ENCODE data around the gene SUSD4. TPM values are rescaled to one million over a fixed set of nuclear protein-coding genes. Genes with fewer than 3 reads are reported as not detected.

SUSD4 gene
- total RNA-seq, 1 donor from 2014 or later: 3.5 TPM

GRCh38 chr1:223338811-223339746 lies 24.9 kb downstream of the SUSD4 start:
- H3K4me3 ChIP-seq: no peak overlapping the region
- DNase-seq (ENCODE audit: low spot score): no peak
- no peaks in the 10 kb centered on the region for H3K27me3 ChIP-seq
- peak overlapping the region; percentile 57 for H3K27ac Mint-ChIP-seq
- H3K27me3 Mint-ChIP-seq (ENCODE audit: insufficient read depth, low read depth): peaks cover 2% of the 10 kb centered on the region
- no peaks in the 10 kb centered on the region for H4K20me1 ChIP-seq (ENCODE audit: low read depth)
- no peaks in the 10 kb centered on the region for H3K9me3 Mint-ChIP-seq
- no peak overlapping the region for H3K4me2 ChIP-seq
- no peak overlapping the region for H2AFZ ChIP-seq (replicated peaks)
- TF ChIP-seq CTCF (IDR thresholded peaks at IDR 0.05) (no peak), EZH2 (IDR thresholded peaks at IDR 0.05) (no peak), EZH2phosphoT487 (IDR thresholded peaks at IDR 0.05) (no peak)
- H3K4me1 Mint-ChIP-seq: peaks cover 8% of the 10 kb centered on the region
- H3K36me3 Mint-ChIP-seq: no peaks in the 10 kb centered on the region
- no peak overlapping the region for H3K4me3 Mint-ChIP-seq
- no peak overlapping the region for H3K9ac ChIP-seq
- H3K79me2 ChIP-seq (ENCODE audit: low read depth): no peaks in the 10 kb centered on the region
- no peak overlapping the region for H3K27ac ChIP-seq
- no peaks in the 10 kb centered on the region for H3K36me3 ChIP-seq
- no peaks in the 10 kb centered on the region for H3K9me3 ChIP-seq (ENCODE audit: low read depth)
- peaks cover 28% of the 10 kb centered on the region for H3K4me1 ChIP-seq
- peaks cover 9% of the 10 kb centered on the region for H3F3A ChIP-seq (ENCODE audit: low read depth)

GRCh38 chr1:223337174-223337869 lies 26.7 kb downstream of the SUSD4 start:
- no peaks in the 10 kb centered on the region for H3K36me3 ChIP-seq
- H3K4me1 ChIP-seq: peaks cover 28% of the 10 kb centered on the region

GRCh38 chr1:223334156-223334555 lies 29.8 kb downstream of the SUSD4 start:
- Histone ChIP-seq H3K9me3 (ENCODE audit: low read depth) (no peaks in the 10 kb centered on the region), H3K79me2 (ENCODE audit: low read depth) (no peaks in the 10 kb centered on the region), H3F3A (ENCODE audit: low read depth) (no peaks in the 10 kb centered on the region), H2AFZ (replicated peaks) (no peak overlapping the region), H3K27ac (no peak overlapping the region), H4K20me1 (ENCODE audit: low read depth) (no peaks in the 10 kb centered on the region), H3K36me3 (no peaks in the 10 kb centered on the region), H3K27me3 (no peaks in the 10 kb centered on the region), H3K4me1 (peaks cover 20% of the 10 kb centered on the region), H3K4me3 (no peak overlapping the region), H3K4me2 (no peak overlapping the region), H3K9ac (no peak overlapping the region)
- H3K9me3 Mint-ChIP-seq: no peaks in the 10 kb centered on the region
- DNase-seq (ENCODE audit: low spot score): no peak
- no peak overlapping the region for H3K27ac Mint-ChIP-seq
- H3K36me3 Mint-ChIP-seq: no peaks in the 10 kb centered on the region
- H3K4me3 Mint-ChIP-seq: no peak overlapping the region
- H3K27me3 Mint-ChIP-seq (ENCODE audit: insufficient read depth, low read depth): peaks cover 5% of the 10 kb centered on the region
- TF ChIP-seq CTCF (IDR thresholded peaks at IDR 0.05) (no peak), EZH2phosphoT487 (IDR thresholded peaks at IDR 0.05) (no peak), EZH2 (IDR thresholded peaks at IDR 0.05) (no peak)
- peaks cover 12% of the 10 kb centered on the region for H3K4me1 Mint-ChIP-seq

More at GRCh38 chr1:223337174-223337869, 26.7 kb downstream of the SUSD4 start:
- H3K27ac Mint-ChIP-seq: no peak overlapping the region
- H3K36me3 Mint-ChIP-seq: no peaks in the 10 kb centered on the region
- H3K4me1 Mint-ChIP-seq: peaks cover 8% of the 10 kb centered on the region
- H4K20me1 ChIP-seq (ENCODE audit: low read depth): no peaks in the 10 kb centered on the region
- TF ChIP-seq EZH2 (IDR thresholded peaks at IDR 0.05): no peak
- no peak for TF ChIP-seq CTCF (IDR thresholded peaks at IDR 0.05)
- TF ChIP-seq EZH2phosphoT487 (IDR thresholded peaks at IDR 0.05): no peak
- no peak overlapping the region for H3K4me3 ChIP-seq
- H2AFZ ChIP-seq (replicated peaks): no peak overlapping the region
- H3F3A ChIP-seq (ENCODE audit: low read depth): peaks cover 9% of the 10 kb centered on the region
- H3K9me3 ChIP-seq (ENCODE audit: low read depth): no peaks in the 10 kb centered on the region
- H3K4me3 Mint-ChIP-seq: no peak overlapping the region
- H3K9ac ChIP-seq: no peak overlapping the region
- no peak overlapping the region for H3K27ac ChIP-seq
- H3K4me2 ChIP-seq: no peak overlapping the region
- no peak for DNase-seq (ENCODE audit: low spot score)
- no peaks in the 10 kb centered on the region for H3K9me3 Mint-ChIP-seq
- H3K27me3 Mint-ChIP-seq (ENCODE audit: insufficient read depth, low read depth): peaks cover 2% of the 10 kb centered on the region
- H3K27me3 ChIP-seq: no peaks in the 10 kb centered on the region
- no peaks in the 10 kb centered on the region for H3K79me2 ChIP-seq (ENCODE audit: low read depth)
